ENCODE results near the gene BUB3. TPM values are rescaled to one million over a fixed set of nuclear protein-coding genes. Genes with fewer than 3 reads are reported as not detected.
A peak's percentile ranks its signal among the peaks of the same experiment; 100 is the strongest.

BUB3 gene
- total RNA-seq, 1 experiment from 2014 or later, result 129 TPM

DNA sequence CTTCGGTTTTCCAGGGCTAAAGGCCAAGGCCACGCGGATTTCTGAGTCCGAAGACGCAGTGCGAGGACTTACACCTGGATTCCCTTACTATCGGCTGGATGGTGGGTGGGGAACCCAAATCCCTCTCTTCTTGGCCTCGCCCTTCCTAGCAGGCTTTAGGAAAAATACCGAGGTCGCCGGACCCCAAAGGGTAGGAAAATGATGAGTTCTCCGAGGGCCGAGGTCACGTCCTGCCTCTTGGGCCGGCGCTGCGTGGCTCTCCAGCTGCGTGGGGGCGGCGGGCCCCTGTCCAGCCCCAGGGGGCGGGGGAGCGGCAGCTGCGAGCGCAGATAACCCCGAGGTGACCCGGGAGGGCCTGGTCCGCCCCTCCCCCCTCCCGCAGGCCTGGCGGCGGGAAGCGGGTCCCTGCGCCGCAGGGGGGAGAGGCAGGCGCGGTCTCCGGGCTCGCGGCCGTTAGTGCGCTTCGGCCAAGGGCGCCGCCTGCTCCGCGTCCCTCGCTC, 19.2 kb upstream of the BUB3 start:
- no peaks in the 10 kb centered on the region for H3K36me3 Mint-ChIP-seq (ENCODE audit: insufficient read depth, unreplicated experiment)
- H3K4me1 Mint-ChIP-seq (ENCODE audit: low read depth, unreplicated experiment), result peaks cover 7% of the 10 kb centered on the region
- H3K27ac Mint-ChIP-seq (ENCODE audit: unreplicated experiment), result no peak overlapping the region
- no peaks in the 10 kb centered on the region for H3K9me3 Mint-ChIP-seq (ENCODE audit: unreplicated experiment)
- ChIA-PET POLR2A (no interaction called here), CTCF (interaction anchor here (1.1 to 2.2 kb wide), 3 partner anchors 16 to 246 kb away, joined by 5 to 8 read pairs (median 7); partner anchors contain the start of gene BUB3)
- DNase-seq, result no peak
- Histone ChIP-seq H3K36me3 (ENCODE audit: control insufficient read depth, insufficient read depth, low read length) (no peaks in the 10 kb centered on the region), H3K4me3 (ENCODE audit: low read depth, low read length) (peak overlapping the region; percentile 35), H3K4me1 (peaks cover 23% of the 10 kb centered on the region), H3K27me3 (replicated peaks; ENCODE audit: control insufficient read depth, insufficient read depth, low read length) (peaks cover 8% of the 10 kb centered on the region), H3K9me3 (no peaks in the 10 kb centered on the region)
- H3K27me3 Mint-ChIP-seq (ENCODE audit: insufficient read depth, unreplicated experiment), result peaks cover 22% of the 10 kb centered on the region
- TF ChIP-seq, protein P1, sequence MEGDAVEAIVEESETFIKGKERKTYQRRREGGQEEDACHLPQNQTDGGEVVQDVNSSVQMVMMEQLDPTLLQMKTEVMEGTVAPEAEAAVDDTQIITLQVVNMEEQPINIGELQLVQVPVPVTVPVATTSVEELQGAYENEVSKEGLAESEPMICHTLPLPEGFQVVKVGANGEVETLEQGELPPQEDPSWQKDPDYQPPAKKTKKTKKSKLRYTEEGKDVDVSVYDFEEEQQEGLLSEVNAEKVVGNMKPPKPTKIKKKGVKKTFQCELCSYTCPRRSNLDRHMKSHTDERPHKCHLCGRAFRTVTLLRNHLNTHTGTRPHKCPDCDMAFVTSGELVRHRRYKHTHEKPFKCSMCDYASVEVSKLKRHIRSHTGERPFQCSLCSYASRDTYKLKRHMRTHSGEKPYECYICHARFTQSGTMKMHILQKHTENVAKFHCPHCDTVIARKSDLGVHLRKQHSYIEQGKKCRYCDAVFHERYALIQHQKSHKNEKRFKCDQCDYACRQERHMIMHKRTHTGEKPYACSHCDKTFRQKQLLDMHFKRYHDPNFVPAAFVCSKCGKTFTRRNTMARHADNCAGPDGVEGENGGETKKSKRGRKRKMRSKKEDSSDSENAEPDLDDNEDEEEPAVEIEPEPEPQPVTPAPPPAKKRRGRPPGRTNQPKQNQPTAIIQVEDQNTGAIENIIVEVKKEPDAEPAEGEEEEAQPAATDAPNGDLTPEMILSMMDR (IDR thresholded peaks at IDR 0.05; ENCODE audit: insufficient read depth in 1 of 2, low read depth in 1 of 2, low read length in 1 of 2, severe bottlenecking in 1 of 2, unreplicated experiment in 1 of 2), result no peak
- no TSS peak for BruUV-seq (replicated peaks)
- H3K4me3 Mint-ChIP-seq (ENCODE audit: unreplicated experiment), result peak overlapping the region; percentile 56
- intact Hi-C loops (cut with micrococcal nuclease; ENCODE audit: unreplicated experiment), result no loop called here

DNA sequence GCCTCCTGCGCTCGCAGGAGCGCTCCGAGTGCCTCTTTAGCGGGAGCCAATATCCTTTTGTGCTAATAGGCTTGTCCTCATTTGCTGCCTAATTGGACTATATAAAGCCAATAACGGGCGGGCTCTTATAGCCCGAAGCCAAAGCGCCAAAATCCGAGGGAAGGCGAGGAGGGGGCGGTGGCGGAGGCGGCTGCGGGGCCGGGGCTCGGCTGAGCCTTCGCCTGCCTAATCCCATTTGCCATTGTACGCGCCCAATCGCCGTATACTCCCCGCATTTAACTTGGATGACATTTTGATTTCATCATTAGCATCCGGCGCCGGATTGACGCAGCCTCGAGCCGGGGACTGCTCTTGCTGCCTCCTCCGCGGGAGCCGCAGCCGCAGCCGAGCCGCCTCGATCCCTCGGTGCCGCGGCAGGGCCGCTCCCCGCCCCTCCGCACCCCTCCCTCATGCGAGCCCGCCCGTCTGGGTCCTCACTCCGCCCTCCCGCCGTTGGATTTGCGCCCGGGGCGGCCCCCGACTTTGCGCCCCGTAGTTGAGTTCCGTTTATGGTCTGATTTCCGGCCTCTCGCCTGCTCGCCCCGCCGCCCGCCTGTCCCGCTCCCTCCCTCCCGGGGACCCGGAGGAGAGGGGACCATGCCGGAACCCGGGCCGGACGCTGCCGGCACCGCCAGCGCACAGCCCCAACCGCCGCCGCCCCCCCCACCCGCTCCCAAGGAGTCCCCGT, 18.6 kb upstream of the BUB3 start, which contains the start of gene HMX3:
HMX3 (plus strand) TSS at position 556 of the 727 bp plus-strand sequence; CDS start at position 637, 81 bp downstream.
- POLR2A ChIA-PET, result no interaction called here
- BruUV-seq (replicated peaks), result no TSS peak
- Histone ChIP-seq H3K4me3 (ENCODE audit: low read depth, low read length) (peak within 1 kb of the TSS; percentile 35), H3K4me1 (peaks cover 26% of the 10 kb centered on the region), H3K9me3 (no peaks in the 10 kb centered on the region), H3K36me3 (ENCODE audit: control insufficient read depth, insufficient read depth, low read length) (no peaks in the 10 kb centered on the region), H3K27me3 (replicated peaks; ENCODE audit: control insufficient read depth, insufficient read depth, low read length) (peaks cover 8% of the 10 kb centered on the region)
- Mint-ChIP-seq H3K4me1 (ENCODE audit: low read depth, unreplicated experiment) (peaks cover 7% of the 10 kb centered on the region), H3K9me3 (ENCODE audit: unreplicated experiment) (no peaks in the 10 kb centered on the region), H3K27me3 (ENCODE audit: insufficient read depth, unreplicated experiment) (peaks cover 22% of the 10 kb centered on the region), H3K27ac (ENCODE audit: unreplicated experiment) (no peak within 1 kb of the TSS), H3K36me3 (ENCODE audit: insufficient read depth, unreplicated experiment) (no peaks in the 10 kb centered on the region), H3K4me3 (ENCODE audit: unreplicated experiment) (peak within 1 kb of the TSS; percentile 56)
- DNase-seq, result no peak
- CTCF ChIA-PET, result interaction anchor here (1.5 kb wide), 1 partner anchor 18 kb away, joined by 7 read pairs; the partner anchor contains the start of gene BUB3
- TF ChIP-seq, protein P1 (IDR thresholded peaks at IDR 0.05; ENCODE audit: insufficient read depth in 1 of 2, low read depth in 1 of 2, low read length in 1 of 2, severe bottlenecking in 1 of 2, unreplicated experiment in 1 of 2), result no peak
- intact Hi-C loops (cut with micrococcal nuclease; ENCODE audit: unreplicated experiment), result no loop called here

DNA sequence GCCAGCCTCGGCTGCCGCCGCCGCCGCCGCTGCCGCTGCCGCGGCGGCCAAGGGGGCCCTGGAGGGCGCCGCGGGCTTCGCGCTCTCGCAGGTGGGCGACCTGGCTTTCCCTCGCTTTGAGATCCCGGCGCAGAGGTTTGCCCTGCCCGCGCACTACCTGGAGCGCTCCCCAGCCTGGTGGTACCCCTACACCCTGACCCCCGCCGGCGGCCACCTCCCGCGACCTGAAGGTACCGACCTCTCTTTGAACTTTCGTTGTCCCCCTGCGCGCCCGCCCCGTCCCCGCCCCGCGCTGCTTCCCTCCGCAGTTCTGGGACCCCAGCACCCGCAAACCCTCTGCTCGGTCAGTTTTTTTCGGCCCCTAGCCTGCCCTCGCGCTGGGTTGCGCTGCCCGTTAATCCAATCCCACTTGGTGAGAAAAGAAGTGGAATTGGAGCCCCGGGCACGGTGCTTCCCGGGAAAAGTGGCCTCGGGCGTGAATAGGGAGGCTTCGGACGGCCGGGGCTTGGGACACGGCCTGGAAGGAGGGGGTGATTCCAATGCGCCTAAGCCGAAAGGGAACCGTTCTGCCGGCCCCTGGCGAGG, 17.9 kb upstream of the BUB3 start:
- no TSS peak for BruUV-seq (replicated peaks)
- intact Hi-C loops (cut with micrococcal nuclease; ENCODE audit: unreplicated experiment), result no loop called here
- no peak overlapping the region for H3K4me3 ChIP-seq (ENCODE audit: low read depth, low read length)
- POLR2A ChIA-PET, result no interaction called here
- Mint-ChIP-seq H3K27ac (ENCODE audit: unreplicated experiment) (no peak overlapping the region), H3K9me3 (ENCODE audit: unreplicated experiment) (no peaks in the 10 kb centered on the region), H3K4me1 (ENCODE audit: low read depth, unreplicated experiment) (peaks cover 7% of the 10 kb centered on the region), H3K4me3 (ENCODE audit: unreplicated experiment) (peak overlapping the region; percentile 56), H3K27me3 (ENCODE audit: insufficient read depth, unreplicated experiment) (peaks cover 19% of the 10 kb centered on the region), H3K36me3 (ENCODE audit: insufficient read depth, unreplicated experiment) (no peaks in the 10 kb centered on the region)
- TF ChIP-seq, protein P1 (IDR thresholded peaks at IDR 0.05; ENCODE audit: insufficient read depth in 1 of 2, low read depth in 1 of 2, low read length in 1 of 2, severe bottlenecking in 1 of 2, unreplicated experiment in 1 of 2), result no peak
- H3K9me3 ChIP-seq, result no peaks in the 10 kb centered on the region
- H3K36me3 ChIP-seq (ENCODE audit: control insufficient read depth, insufficient read depth, low read length), result no peaks in the 10 kb centered on the region
- peaks cover 28% of the 10 kb centered on the region for H3K4me1 ChIP-seq
- no peak for DNase-seq
- peaks cover 9% of the 10 kb centered on the region for H3K27me3 ChIP-seq (replicated peaks; ENCODE audit: control insufficient read depth, insufficient read depth, low read length)
- CTCF ChIA-PET, result no interaction called here
